Measurements from ENCODE around the gene CTSF. TPM values are rescaled to one million over a fixed set of nuclear protein-coding genes. Genes with fewer than 3 reads are reported as not detected.
A peak's percentile ranks its signal among the peaks of the same experiment; 100 is the strongest.
"Not testable (repeated sequence)": the region's sequence is repeated elsewhere in the genome, so short reads cannot be mapped to it uniquely, and the experiment has no call there.

CTSF gene
- total and polyA plus RNA-seq, 4 experiments from 2014 or later: 13.3 to 31.7 (median 23.3) TPM

- CTCF ChIA-PET (ENCODE audit: partially characterized antibody): interaction anchor here (0.9 to 6.9 kb wide), 8 partner anchors 12 to 87 kb away, joined by 3 to 54 read pairs (median 5); partner anchors contain the start of genes RBM4 and RBM4B
- Mint-ChIP-seq H3K27me3 (no peaks in the 10 kb centered on the region), H3K9me3 (no peaks in the 10 kb centered on the region), H3K4me3 (peak overlapping the region in 3 of 8 donors; percentile 17 to 100 (median 99)), H3K27ac (peak overlapping the region in 3 of 7 donors; percentile 22 to 53 (median 31)), H3K4me1 (peaks cover 16 to 41% (median 25%) of the 10 kb centered on the region in 4 donors), H3K36me3 (peaks cover 0 to 5% of the 10 kb centered on the region in 2 donors)
- Histone ChIP-seq H3K27me3 (ENCODE audit: insufficient read depth, low read length) (no peaks in the 10 kb centered on the region), H3K36me3 (ENCODE audit: insufficient read depth, low read length) (no peaks in the 10 kb centered on the region), H3K4me3 (ENCODE audit: low read length in 2 of 2) (no peak overlapping the region), H3K9me3 (ENCODE audit: control insufficient read depth in 1 of 2, low read length in 2 of 2) (no peaks in the 10 kb centered on the region), H3K4me1 (ENCODE audit: insufficient read depth, low read length) (peaks cover 35% of the 10 kb centered on the region), H3K27ac (ENCODE audit: low read depth, low read length) (no peak overlapping the region)
- POLR2A ChIA-PET (ENCODE audit: partially characterized antibody): interaction anchor here (0.8 to 6.1 kb wide), 5 partner anchors 9 to 124 kb away, joined by 3 to 69 read pairs (median 7); partner anchors contain the start of genes PELI3, RBM14 and RBM4
- no peak for DNase-seq
- intact Hi-C loops (cut with micrococcal nuclease): no loop called here
Observed at GRCh38 chr11:66591175-66591574, 22.8 kb upstream of the CTSF start.

GRCh38 chr11:66589996-66590675, 21.7 kb upstream of the CTSF start:
- intact Hi-C loops (cut with micrococcal nuclease): no loop called here
- POLR2A ChIA-PET (ENCODE audit: partially characterized antibody): interaction anchor here (0.8 to 4.6 kb wide), 5 partner anchors 10 to 123 kb away, joined by 3 to 41 read pairs (median 4); partner anchors contain the start of genes PELI3, RBM14 and RBM4
- Histone ChIP-seq H3K9me3 (ENCODE audit: control insufficient read depth in 1 of 2, low read length in 2 of 2) (no peaks in the 10 kb centered on the region), H3K36me3 (ENCODE audit: insufficient read depth, low read length) (no peaks in the 10 kb centered on the region), H3K27ac (ENCODE audit: low read depth, low read length) (no peak overlapping the region), H3K4me3 (ENCODE audit: low read length in 2 of 2) (no peak overlapping the region), H3K4me1 (ENCODE audit: insufficient read depth, low read length) (peaks cover 24% of the 10 kb centered on the region), H3K27me3 (ENCODE audit: insufficient read depth, low read length) (no peaks in the 10 kb centered on the region)
- Mint-ChIP-seq H3K4me3 (peak overlapping the region in 2 of 8 donors; percentile 15 to 29), H3K36me3 (peaks cover 0 to 5% of the 10 kb centered on the region in 2 donors), H3K9me3 (no peaks in the 10 kb centered on the region), H3K27me3 (no peaks in the 10 kb centered on the region), H3K4me1 (peaks cover 14 to 31% (median 20%) of the 10 kb centered on the region in 4 donors), H3K27ac (peak overlapping the region in 3 of 7 donors; percentile 42 to 82 (median 48))
- DNase-seq: no peak
- CTCF ChIA-PET (ENCODE audit: partially characterized antibody): interaction anchor here (1.2 to 6.9 kb wide), 4 partner anchors 11 to 88 kb away, joined by 4 to 54 read pairs (median 27); partner anchors contain the start of gene RBM4B

- H3K9me3 ChIP-seq (ENCODE audit: control insufficient read depth in 1 of 2, low read length in 2 of 2); intact Hi-C loops (cut with micrococcal nuclease); H3K9me3 Mint-ChIP-seq; H3K36me3 Mint-ChIP-seq; H3K27ac ChIP-seq (ENCODE audit: low read depth, low read length); DNase-seq; H3K36me3 ChIP-seq (ENCODE audit: insufficient read depth, low read length); H3K27me3 Mint-ChIP-seq; H3K4me3 Mint-ChIP-seq; H3K27me3 ChIP-seq (ENCODE audit: insufficient read depth, low read length); H3K27ac Mint-ChIP-seq; H3K4me3 ChIP-seq (ENCODE audit: low read length in 2 of 2): not testable (repeated sequence)
- peaks cover 17% of the 10 kb centered on the region for H3K4me1 ChIP-seq (ENCODE audit: insufficient read depth, low read length)
- peaks cover 9 to 23% (median 14%) of the 10 kb centered on the region in 4 donors for H3K4me1 Mint-ChIP-seq
- ChIA-PET CTCF (ENCODE audit: partially characterized antibody) (interaction anchor here (1.4 to 5.9 kb wide), 2 partner anchors 10 to 89 kb away, joined by 9 to 54 read pairs; partner anchors contain the start of gene RBM4B), POLR2A (ENCODE audit: partially characterized antibody) (interaction anchor here (0.9 kb wide), 1 partner anchor 34 kb away, joined by 4 read pairs; no protein-coding TSS in a partner anchor)
Observed at GRCh38 chr11:66589315-66589714, 20.9 kb upstream of the CTSF start.

GRCh38 chr11:66586136-66586535, 17.7 kb upstream of the CTSF start:
- intact Hi-C loops (cut with micrococcal nuclease): no loop called here
- no peaks in the 10 kb centered on the region for H3K36me3 ChIP-seq (ENCODE audit: insufficient read depth, low read length)
- Mint-ChIP-seq H3K4me1 (no peaks in the 10 kb centered on the region), H3K4me3 (no peak overlapping the region), H3K9me3 (peaks cover 0 to 10% (median 6%) of the 10 kb centered on the region in 8 donors), H3K36me3 (no peaks in the 10 kb centered on the region), H3K27ac (no peak overlapping the region), H3K27me3 (peaks cover 0 to 1% of the 10 kb centered on the region in 2 donors)
- no peak for DNase-seq
- H3K4me3 ChIP-seq (ENCODE audit: low read length in 2 of 2): no peak overlapping the region
- H3K9me3 ChIP-seq (ENCODE audit: control insufficient read depth in 1 of 2, low read length in 2 of 2): no peaks in the 10 kb centered on the region
- ChIA-PET POLR2A (ENCODE audit: partially characterized antibody) (interaction anchor here (1.2 kb wide), 1 partner anchor 91 kb away, joined by 4 read pairs; the partner anchor contains the start of gene RBM4B), CTCF (ENCODE audit: partially characterized antibody) (interaction anchor here (0.8 to 1.1 kb wide), 3 partner anchors 8 to 92 kb away, joined by 3 to 5 read pairs (median 3); no protein-coding TSS in a partner anchor)
- H3K27me3 ChIP-seq (ENCODE audit: insufficient read depth, low read length): no peaks in the 10 kb centered on the region
- H3K27ac ChIP-seq (ENCODE audit: low read depth, low read length): no peak overlapping the region
- no peaks in the 10 kb centered on the region for H3K4me1 ChIP-seq (ENCODE audit: insufficient read depth, low read length)

- H3K9me3 Mint-ChIP-seq: not testable (repeated sequence)
- POLR2A ChIA-PET (ENCODE audit: partially characterized antibody): interaction anchor here (0.8 kb wide), 1 partner anchor 93 kb away, joined by 3 read pairs; no protein-coding TSS in a partner anchor
Observed at GRCh38 chr11:66585447-66585846, 17.0 kb upstream of the CTSF start.

GRCh38 chr11:66582565-66583147, 14.2 kb upstream of the CTSF start:
- intact Hi-C loops (cut with micrococcal nuclease); H3K4me1 ChIP-seq (ENCODE audit: insufficient read depth, low read length); H3K9me3 Mint-ChIP-seq; H3K36me3 ChIP-seq (ENCODE audit: insufficient read depth, low read length); DNase-seq; H3K36me3 Mint-ChIP-seq; POLR2A ChIA-PET (ENCODE audit: partially characterized antibody); H3K9me3 ChIP-seq (ENCODE audit: control insufficient read depth in 1 of 2, low read length in 2 of 2); H3K27ac Mint-ChIP-seq; H3K4me3 Mint-ChIP-seq; H3K27me3 Mint-ChIP-seq; H3K27ac ChIP-seq (ENCODE audit: low read depth, low read length); H3K4me3 ChIP-seq (ENCODE audit: low read length in 2 of 2); H3K27me3 ChIP-seq (ENCODE audit: insufficient read depth, low read length): not testable (repeated sequence)
- H3K4me1 Mint-ChIP-seq: peaks cover 0 to 12% (median 6%) of the 10 kb centered on the region in 4 donors
- CTCF ChIA-PET (ENCODE audit: partially characterized antibody): interaction anchor here (1.6 to 7.2 kb wide), 2 partner anchors 9 to 97 kb away, joined by 5 to 268 read pairs; partner anchors contain the start of gene RBM4B

More at GRCh38 chr11:66585447-66585846, 17.0 kb upstream of the CTSF start:
- H3K27ac Mint-ChIP-seq; H3K36me3 Mint-ChIP-seq; DNase-seq; H3K27ac ChIP-seq (ENCODE audit: low read depth, low read length); H3K4me1 ChIP-seq (ENCODE audit: insufficient read depth, low read length); H3K4me1 Mint-ChIP-seq; H3K4me3 ChIP-seq (ENCODE audit: low read length in 2 of 2); H3K36me3 ChIP-seq (ENCODE audit: insufficient read depth, low read length); H3K27me3 ChIP-seq (ENCODE audit: insufficient read depth, low read length); intact Hi-C loops (cut with micrococcal nuclease); H3K27me3 Mint-ChIP-seq; H3K4me3 Mint-ChIP-seq; H3K9me3 ChIP-seq (ENCODE audit: control insufficient read depth in 1 of 2, low read length in 2 of 2): not testable (repeated sequence)
- CTCF ChIA-PET (ENCODE audit: partially characterized antibody): interaction anchor here (1.0 to 1.2 kb wide), 2 partner anchors 52 to 93 kb away, joined by 3 to 4 read pairs; partner anchors contain the start of gene RBM4B

All from CD4-positive, alpha-beta memory T cell (primary cell).